ENCODE measurements around the gene GJC1.

GJC1 gene

DNA sequence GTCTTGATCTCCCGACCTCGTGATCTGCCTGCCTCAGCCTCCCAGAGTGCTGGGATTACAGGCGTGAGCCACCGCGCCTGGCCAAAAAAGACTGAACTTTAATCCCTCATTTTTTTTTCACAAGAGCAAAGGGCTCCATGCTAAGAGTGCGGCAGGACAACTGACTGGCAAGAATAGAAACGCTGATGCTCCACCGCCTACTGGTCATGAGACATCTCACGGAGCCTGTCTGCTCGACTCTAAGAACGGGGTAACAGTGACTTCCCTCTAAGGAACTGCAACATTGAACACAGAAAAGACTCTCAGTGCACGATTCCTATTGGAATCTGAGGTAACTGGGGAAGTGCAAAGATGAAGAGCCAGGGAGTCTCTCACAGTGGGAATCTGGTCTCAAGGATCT is 41.5 kb upstream of the GJC1 start:
- TF ChIP-seq CTCF (IDR thresholded peaks at IDR 0.05; ENCODE audit: extremely low read depth, insufficient read depth, missing control alignments): no peak
- in situ Hi-C loops (cut with MboI; ENCODE audit: low pct_unique_long_range_greater_than_20kb, low sequenced_read_pairs, unreplicated experiment): loop anchor here (25.0 kb wide), 1 partner anchor 334 kb away; no protein-coding TSS in a partner anchor
- no peak for DNase-seq (ENCODE audit: low spot score)

DNA sequence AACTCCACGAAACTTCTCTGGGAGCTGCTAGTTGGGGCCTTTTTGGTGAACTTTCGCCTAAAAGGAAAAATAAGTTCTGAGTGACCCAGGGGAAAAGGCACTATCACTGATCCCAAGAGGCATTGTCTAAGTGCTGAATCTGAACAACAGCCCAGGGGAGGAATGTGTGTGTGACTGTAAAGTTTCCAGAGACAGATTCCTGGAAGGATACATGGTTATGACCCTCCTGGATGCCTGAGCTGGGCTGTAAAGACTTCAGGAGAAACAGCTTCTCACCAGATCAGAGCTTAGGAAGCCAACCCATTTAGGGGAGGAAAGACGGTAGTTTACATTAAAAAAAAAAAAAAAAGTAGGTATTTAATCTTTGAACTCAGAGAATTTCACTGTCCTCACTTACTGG is 37.8 kb upstream of the GJC1 start:
- in situ Hi-C loops (cut with MboI; ENCODE audit: low pct_unique_long_range_greater_than_20kb, low sequenced_read_pairs, unreplicated experiment): loop anchor here (10.0 to 25.0 kb wide), 2 partner anchors 93 to 331 kb away; no protein-coding TSS in a partner anchor
- DNase-seq (ENCODE audit: low spot score): no peak
- no peak for TF ChIP-seq CTCF (IDR thresholded peaks at IDR 0.05; ENCODE audit: extremely low read depth, insufficient read depth, missing control alignments)

DNA sequence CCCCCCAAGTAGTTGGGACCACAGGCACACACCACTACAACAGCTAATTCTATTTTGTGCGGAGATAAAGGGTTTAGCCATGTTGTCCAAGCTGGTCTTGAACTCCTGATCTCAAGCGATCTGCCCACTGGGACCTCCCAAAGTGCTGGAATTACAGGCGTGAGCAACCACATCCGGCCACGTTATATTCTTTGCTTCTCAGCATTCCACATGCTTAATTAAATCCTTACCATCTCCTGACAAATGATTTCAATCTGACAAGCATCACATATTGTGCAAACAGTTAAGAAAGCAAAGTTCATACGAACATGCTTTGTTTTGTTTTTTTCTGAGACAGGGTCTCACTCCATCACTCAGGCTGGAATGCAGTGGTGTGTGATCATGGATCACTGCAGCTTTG is 35.8 kb upstream of the GJC1 start:
- in situ Hi-C loops (cut with MboI; ENCODE audit: low pct_unique_long_range_greater_than_20kb, low sequenced_read_pairs, unreplicated experiment): loop anchor here (10.0 to 25.0 kb wide), 2 partner anchors 91 to 329 kb away; no protein-coding TSS in a partner anchor
- TF ChIP-seq CTCF (IDR thresholded peaks at IDR 0.05; ENCODE audit: extremely low read depth, insufficient read depth, missing control alignments): no peak

DNA sequence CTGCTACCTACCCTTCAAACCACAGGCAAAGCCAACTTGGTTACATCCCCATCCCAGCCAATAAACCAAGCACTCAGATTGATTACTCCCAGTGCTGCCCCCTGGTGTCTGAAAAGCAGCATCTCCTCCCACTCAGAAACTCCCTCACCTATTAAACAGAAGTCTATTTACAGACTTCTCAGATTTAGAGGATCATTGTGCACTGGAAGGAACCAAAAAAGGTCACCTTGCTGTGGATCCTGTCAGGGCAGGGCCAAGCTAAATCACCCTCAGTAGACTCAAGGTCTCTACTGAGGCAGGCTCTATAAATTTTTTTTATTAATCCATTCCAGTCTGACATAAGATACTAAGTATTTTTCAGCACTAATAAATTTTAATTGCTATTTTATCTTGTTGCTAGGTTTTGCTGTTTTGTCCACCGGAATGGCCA is 35.2 kb upstream of the GJC1 start:
- TF ChIP-seq CTCF (IDR thresholded peaks at IDR 0.05; ENCODE audit: extremely low read depth, insufficient read depth, missing control alignments): peak; percentile 83

More for the DNA sequence above, 35.8 kb upstream of the GJC1 start:
- no peak for DNase-seq (ENCODE audit: low spot score)

DNA sequence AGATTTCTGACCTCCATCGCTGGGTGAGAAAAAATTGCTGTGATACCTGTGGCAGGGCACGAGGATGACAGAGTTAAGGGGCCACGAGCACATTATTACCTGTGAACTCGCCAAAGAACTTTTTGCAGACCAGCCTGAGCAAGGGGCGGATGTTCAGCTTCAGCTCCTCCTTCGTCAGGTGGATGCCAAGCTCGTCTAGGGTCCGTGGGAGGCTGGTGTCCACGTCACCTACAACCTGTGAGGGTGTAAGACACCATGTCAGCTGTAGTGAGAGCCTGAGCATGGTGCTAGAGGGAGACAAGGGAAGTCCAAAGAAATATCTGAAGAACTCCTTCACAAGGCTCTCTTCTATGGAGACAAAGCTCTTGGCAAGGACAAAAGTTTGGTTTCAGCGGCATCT is 34.7 kb upstream of the GJC1 start:
- in situ Hi-C loops (cut with MboI; ENCODE audit: low pct_unique_long_range_greater_than_20kb, low sequenced_read_pairs, unreplicated experiment): loop anchor here (10.0 to 25.0 kb wide), 2 partner anchors 90 to 328 kb away; no protein-coding TSS in a partner anchor
- no peak for DNase-seq (ENCODE audit: low spot score)
- no peak for TF ChIP-seq CTCF (IDR thresholded peaks at IDR 0.05; ENCODE audit: extremely low read depth, insufficient read depth, missing control alignments)

More for the DNA sequence above, 35.2 kb upstream of the GJC1 start:
- DNase-seq (ENCODE audit: low spot score): peak; percentile 77
- in situ Hi-C loops (cut with MboI; ENCODE audit: low pct_unique_long_range_greater_than_20kb, low sequenced_read_pairs, unreplicated experiment): loop anchor here (10.0 to 25.0 kb wide), 2 partner anchors 90 to 328 kb away; no protein-coding TSS in a partner anchor

DNA sequence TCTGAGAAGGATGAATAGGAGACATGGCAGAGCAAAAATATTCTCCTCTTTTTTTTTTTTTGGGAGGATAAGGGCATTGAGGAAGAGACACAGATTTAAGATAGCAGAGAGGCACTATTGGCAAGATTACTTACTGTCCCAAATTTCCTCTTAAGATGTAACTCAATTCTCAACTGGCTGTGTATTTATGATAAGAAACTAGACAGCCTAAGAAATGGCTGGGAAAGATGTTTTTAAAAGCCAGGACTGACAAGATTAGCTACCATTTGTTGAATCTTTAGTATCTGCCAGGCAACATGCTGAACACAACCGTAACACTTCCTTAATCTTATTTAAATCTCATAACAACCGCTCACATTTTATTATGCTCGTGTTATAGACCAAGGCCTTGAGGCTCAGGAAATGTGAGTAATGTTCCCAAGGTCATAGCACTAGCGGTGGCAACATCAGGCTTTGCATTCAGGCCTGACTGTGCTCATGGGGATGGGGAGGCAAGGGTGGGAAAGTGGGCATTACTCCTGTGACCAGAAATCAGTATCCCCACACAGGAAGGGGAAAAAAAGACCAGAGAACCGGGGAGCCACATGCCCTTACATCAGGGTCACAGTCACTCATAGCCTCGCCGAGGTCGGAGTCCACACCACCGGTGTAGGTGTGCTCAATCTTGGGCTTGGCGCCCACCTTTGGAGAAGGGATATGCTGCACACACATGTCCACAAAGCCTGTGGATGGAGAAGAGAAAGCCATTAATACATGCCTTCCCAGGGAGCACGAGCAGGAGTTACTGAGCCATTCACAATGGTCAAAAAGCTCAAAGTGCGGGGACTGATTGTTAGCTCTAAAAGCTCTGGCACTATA is 33.2 kb upstream of the GJC1 start:
- TF ChIP-seq CTCF (IDR thresholded peaks at IDR 0.05; ENCODE audit: extremely low read depth, insufficient read depth, missing control alignments): no peak
- no peak for DNase-seq (ENCODE audit: low spot score)
- in situ Hi-C loops (cut with MboI; ENCODE audit: low pct_unique_long_range_greater_than_20kb, low sequenced_read_pairs, unreplicated experiment): loop anchor here (10.0 to 25.0 kb wide), 2 partner anchors 88 to 326 kb away; no protein-coding TSS in a partner anchor
